ENCODE results near the gene SYNJ2.
A peak's percentile ranks its signal among the peaks of the same experiment; 100 is the strongest.

Gene SYNJ2

GRCh38 chr6:158064725-158065251, 83.1 kb downstream of the SYNJ2 start:
- DNase-seq: no peak

GRCh38 chr6:158066136-158066781, 84.6 kb downstream of the SYNJ2 start:
- no peak for DNase-seq

- DNase-seq: no peak
Observed at GRCh38 chr6:158067436-158068015, 85.9 kb downstream of the SYNJ2 start.

GRCh38 chr6:158068156-158068892, 86.7 kb downstream of the SYNJ2 start:
- DNase-seq: no peak

- peak; percentile 81 for DNase-seq
Observed at GRCh38 chr6:158068893-158069799, 87.5 kb downstream of the SYNJ2 start.

- no peak for DNase-seq
Observed at GRCh38 chr6:158069800-158070195, 88.1 kb downstream of the SYNJ2 start.

- no peak for DNase-seq
Observed at GRCh38 chr6:158070513-158070912, 88.8 kb downstream of the SYNJ2 start.

- no peak for DNase-seq
Observed at GRCh38 chr6:158071121-158072082, 89.7 kb downstream of the SYNJ2 start.

GRCh38 chr6:158072083-158072721, 90.5 kb downstream of the SYNJ2 start:
- peak; percentile 60 for DNase-seq

- DNase-seq: no peak
Observed at GRCh38 chr6:158073776-158074175, 92.1 kb downstream of the SYNJ2 start.

GRCh38 chr6:158076548-158076947, 94.9 kb downstream of the SYNJ2 start:
- no peak for DNase-seq

- DNase-seq: no peak
Observed at GRCh38 chr6:158077676-158078075, 96.0 kb downstream of the SYNJ2 start.

GRCh38 chr6:158078320-158078719, 96.7 kb downstream of the SYNJ2 start:
- DNase-seq: no peak

- no peak for DNase-seq
Observed at GRCh38 chr6:158080849-158081656, 99.4 kb downstream of the SYNJ2 start.

- no peak for DNase-seq
Observed at GRCh38 chr6:158081657-158081935, 99.9 kb downstream of the SYNJ2 start.

GRCh38 chr6:158083455-158084325, 102.0 kb downstream of the SYNJ2 start:
- no peak for DNase-seq

GRCh38 chr6:158085261-158086053, 103.8 kb downstream of the SYNJ2 start:
- no peak for DNase-seq

GRCh38 chr6:158086054-158086503, 104.4 kb downstream of the SYNJ2 start:
- DNase-seq: no peak
